Stimulated activated CD8-positive, alpha-beta memory T cell treated with anti-CD3 and anti-CD28 coated beads, Interleukin-15, amount 100 ng/mL, for 48 hours (primary cell): ENCODE results near the gene IGDCC3.

ENCODE experiments used
- DNase-seq, 2 donors: peaks; one replicate each; pipeline ENCODE4 v3.0.0-alpha.2; 2020; ENCODE audit warnings: low read depth in 2 of 2

IGDCC3 gene

DNA sequence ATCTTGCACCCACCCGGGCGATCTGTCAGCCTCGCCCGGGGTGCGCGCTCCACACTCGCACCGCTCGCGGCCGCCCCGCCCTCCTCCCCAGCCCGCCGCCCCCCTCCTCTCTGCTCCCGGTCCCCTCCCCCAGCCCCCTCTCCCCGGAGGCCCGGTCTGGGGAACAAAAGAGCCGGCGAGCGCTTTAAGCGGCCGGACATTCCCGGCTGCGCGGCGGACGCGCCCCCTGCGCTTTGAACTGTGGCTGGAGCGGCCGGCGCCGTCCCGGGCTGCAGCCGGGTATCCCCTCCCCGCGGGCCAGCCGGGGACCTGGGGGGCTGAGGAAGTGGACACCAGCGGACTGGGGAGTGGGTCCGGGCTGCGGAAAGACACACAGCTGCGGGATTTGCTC is at the start of gene IGDCC3:
Gene IGDCC3 (minus strand): TSS at position 27 of the 391 bp plus-strand sequence. CDS start 214 bp downstream, outside the sequence.
- no peak for DNase-seq

DNA sequence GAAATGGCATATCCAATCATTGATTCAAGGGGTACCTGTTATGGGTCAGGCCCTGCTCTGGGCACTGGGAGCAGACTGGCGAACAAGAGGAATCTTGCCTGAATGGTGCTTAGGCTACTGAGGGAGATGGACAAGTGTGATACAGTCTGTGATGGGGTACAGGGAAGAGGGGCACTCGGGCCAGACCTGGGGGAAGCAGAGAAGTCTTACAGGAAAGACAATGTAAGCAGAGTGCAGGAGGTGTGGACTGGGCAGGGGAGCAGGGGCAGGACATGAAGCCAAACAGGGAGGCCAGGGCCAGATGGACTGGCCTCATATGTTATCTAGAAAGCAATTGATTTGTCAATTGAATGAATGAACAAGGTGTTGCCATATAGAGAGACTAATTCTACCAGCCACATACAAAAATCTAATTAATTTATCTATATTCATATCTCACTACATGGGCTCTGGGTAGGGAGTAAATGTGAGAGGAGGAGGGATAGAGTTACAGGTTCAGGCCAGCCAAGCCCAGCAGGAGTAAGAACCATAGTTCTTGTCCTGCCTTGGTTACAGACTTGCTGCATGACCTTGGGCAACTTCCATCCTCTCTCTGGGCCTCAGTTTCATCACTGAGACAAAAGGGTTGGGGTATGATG is 48.5 kb upstream of the IGDCC3 start:
- no peak for DNase-seq

DNA sequence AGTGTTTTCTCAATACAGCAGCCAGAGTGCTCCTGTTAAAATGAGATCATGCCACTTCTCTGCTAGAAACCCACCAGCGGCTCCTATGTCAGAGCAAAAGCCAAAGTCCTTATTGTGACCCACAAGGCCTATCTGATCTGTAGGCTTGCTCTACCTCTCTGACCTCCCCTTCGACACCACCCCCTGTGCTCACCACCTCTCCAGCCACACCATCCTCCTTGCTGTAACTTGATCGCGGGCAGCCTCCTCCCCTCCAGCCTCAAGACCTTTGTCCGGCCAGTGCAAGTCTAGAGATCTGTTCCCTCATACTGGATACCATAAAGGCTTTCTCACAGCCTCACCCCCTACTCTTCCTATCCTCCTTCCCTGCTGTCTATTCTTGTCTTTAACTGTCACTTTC is 46.9 kb upstream of the IGDCC3 start:
- DNase-seq: no peak

DNA sequence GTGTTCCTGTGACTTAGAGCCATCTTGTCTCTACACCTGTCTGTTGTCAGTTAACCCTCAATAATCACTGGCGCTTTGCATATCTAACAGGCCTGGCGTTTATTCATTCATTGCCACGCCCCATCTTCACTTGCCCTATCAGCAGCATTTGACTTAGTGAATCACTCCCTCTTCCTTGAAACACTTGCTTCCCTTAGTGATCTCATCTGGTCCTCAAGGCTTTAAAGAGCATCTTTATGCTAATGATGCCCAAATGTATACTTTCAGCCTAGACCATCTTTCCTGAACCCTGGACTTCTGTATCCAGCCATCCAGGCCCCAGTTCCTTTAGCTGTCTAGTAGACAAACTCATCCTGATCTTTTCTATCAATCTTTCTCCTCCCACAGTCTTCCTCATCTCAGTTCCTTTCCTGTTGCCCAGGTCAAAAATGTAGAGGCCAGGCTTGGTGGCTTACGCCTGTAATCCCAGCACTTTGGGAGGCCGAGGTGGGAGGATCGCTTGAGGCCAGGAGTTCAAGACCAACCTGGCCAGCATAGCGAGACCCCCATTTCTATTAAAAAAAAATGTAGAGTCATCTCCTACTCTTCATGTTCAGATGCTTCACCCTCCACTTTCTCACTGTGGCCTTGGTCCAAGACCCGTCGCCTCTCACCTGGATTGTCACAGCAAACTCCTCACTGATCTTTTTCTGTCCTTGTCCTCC is 46.3 kb upstream of the IGDCC3 start:
- no peak for DNase-seq

DNA sequence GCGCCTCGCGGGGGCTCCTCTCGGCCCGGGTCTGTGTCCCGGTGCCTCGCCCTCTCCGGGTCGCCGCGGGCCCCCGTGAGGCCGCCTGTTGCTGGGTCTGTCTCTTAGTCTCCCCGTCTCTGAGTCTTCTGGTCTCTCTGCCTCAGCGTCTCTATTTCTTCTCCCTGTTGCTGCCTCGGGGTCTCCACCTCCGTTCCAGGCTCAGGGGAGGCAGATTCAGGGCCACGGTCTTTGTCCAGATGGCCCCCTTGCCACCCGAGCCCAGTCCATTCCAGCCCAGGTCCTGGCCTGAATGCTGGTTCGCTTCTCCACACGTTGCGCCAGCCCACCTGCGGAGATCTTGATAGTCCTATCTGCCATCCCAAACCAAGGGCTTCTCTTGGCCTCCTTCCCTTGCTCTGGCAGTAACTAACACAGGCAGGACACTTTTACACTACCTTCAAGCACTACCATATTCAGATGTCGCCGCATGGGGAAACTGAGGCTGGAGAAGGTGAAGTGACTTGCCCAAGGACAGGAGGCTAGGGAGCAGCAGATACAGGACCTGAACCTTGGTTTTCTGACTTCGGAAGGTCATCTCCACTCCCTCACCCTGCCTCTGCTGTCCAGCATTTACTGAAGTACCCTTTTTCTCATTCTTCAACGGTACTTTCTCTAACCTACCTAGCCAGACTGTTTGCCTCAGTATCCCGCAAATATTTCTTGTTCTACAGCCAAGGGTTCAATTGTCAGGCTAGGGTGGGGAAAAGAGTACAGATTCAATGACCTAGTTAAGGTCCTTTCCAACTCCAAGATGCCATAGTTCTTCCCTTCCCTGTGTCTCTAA is 45.6 kb upstream of the IGDCC3 start:
- no peak for DNase-seq

DNA sequence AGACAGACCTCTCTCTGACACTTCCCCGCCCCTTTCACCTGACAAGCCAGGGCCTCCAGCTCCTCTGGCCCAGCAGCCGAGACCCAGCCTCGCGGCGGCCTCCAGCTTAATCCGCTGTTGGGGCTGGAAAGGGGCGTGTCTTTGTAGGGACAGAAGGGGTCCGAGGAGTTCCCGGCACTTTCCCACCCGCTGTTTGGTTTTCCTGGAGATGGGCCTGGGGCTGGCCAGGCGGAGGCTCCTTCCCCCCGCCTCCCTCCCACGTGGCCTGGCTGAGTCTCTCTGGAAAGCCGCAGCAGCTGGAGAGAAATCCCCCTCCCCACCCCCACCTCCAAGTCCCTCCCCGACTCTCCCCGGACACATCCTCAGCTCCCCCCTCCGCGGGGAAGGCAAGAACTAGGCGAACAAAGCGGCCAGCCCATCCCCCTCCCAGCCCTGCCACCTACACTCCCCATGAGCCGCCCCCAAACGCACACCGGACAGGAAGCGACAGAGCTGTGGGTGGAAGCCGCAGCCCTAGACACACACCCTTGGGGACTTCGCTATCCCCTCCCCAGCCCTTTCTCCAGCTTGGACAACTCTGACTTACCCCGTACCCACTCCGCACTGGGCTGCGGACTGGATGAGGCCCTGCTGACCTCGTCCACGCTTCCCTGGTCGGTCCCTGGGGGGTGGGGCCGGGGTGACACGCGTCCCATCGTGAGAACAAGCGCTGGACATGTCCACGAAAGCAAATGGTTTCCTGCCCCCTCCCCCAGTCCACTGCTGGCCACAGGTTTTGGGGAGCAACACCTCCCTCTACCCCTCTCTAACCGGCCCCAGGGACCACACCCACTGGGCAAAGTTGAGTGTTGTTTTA is 43.8 kb upstream of the IGDCC3 start:
- no peak for DNase-seq

DNA sequence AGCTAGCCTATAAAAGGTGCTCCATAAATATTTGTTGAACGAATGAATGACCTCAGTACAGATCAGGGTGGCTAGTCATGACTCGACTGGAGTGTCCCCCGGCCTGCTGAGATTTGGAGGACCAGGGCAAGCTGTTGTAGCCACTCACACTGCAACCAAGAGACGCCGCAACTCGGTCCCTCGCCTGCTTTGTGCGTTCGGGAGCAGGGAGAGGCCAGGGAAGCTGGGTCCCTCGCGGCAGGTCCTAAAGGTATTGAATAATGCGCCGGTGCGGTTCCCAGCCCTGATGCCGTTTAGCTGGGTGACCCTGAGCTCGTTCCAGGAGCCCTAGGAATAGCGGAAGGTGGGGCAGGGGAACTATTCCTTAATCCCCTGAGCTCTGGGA is 43.2 kb upstream of the IGDCC3 start:
- no peak for DNase-seq

DNA sequence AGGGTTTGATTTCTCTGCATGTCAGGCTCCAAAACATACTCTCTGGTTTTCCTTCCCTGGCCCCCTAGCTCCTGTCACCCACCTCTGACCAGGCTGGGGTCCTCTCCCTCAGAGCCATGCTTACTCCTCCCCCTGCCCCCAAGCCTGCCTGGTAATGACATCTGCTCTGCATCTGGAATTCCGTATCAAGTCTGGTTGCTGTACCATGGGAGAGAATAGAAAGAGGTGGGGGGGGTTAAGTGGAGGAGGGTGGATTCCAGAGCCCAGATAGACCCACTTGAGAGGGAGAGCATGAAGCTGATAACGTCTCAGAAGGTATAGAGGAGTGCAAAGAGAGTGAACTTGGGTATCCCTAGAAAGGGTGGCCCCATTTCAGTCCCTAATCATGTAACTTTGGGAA is 40.8 kb upstream of the IGDCC3 start:
- DNase-seq: no peak

DNA sequence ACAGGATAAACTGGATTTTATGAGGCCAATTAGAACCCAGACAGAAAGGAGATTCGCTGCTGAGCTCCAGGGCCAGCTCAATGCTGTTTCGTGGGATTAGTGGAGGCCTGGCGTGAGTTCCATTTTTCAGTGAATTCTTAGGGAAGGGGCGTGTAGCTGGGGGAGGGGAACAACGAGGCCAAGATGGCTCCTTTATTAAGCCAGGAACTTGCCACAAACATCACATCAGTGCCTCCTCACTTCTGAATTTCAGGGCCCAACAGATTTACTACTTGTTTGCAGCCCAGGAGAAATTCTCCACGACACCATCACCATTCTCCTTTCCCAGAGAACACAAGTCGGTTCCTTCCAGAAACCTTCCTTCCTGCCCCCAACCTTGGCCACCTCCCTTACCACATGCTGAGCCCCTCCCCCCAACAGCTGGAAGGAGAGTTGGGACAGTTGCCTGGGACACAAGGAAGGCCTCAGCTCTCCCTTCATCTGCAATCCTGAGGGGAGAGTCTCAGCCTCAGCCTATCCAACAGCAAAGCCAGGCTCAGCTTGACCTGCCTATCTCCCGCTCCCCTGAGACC is 39.1 kb upstream of the IGDCC3 start:
- no peak for DNase-seq

DNA sequence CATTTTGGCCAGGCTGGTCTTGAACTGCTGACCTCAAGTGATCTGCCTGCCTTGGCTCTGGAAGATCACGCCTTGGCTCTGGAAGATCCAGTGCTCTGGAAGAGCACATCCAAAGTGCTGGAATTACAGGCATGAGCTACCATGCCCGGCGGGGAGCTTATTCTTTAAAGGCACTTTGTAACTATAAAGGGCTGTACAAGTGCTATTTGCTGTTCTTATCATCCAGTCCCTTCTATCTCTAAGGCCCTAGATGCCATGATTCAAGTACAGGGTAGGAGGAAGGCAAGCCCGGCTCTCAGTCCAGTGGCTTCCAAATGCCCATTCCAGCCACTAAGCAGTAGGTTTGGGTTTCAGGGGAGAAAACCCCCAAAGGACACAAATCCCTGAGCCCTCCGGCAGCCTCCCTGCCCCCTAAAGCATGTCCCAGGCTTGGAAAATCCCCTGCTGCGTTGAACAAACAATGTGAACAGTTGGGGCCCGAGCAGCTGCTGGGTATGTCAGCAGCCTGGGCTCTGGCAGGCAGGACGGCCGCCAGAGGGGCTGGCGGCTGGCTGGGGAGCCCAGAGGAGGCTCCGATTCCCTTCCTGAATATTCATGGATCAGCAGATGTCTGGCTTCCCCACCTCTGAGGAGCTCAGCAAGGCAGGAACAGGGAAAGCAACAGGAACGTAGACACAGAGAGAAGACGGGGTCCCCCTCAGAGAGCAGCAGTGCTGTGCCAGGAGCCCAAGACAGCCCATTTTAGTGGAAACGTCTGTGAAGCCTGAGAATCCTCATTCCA is 37.2 kb upstream of the IGDCC3 start:
- no peak for DNase-seq

DNA sequence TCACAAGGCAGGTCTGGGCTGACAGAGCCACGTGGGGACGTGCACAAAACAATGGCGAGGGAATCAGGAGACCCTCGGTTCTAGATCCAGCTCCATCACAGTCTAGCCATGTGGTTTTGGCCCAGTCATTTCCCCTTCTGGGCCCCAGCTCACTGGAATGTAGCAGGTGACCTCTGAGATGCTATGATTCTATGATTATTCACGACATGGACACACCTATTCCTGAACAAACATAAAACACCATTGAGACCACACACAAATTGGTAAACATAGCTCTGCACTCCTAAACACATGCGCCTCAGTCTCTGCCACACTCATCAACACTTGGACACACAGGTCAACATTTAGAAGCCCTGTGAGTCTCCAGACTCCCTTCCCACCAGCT is 36.0 kb upstream of the IGDCC3 start:
- no peak for DNase-seq

DNA sequence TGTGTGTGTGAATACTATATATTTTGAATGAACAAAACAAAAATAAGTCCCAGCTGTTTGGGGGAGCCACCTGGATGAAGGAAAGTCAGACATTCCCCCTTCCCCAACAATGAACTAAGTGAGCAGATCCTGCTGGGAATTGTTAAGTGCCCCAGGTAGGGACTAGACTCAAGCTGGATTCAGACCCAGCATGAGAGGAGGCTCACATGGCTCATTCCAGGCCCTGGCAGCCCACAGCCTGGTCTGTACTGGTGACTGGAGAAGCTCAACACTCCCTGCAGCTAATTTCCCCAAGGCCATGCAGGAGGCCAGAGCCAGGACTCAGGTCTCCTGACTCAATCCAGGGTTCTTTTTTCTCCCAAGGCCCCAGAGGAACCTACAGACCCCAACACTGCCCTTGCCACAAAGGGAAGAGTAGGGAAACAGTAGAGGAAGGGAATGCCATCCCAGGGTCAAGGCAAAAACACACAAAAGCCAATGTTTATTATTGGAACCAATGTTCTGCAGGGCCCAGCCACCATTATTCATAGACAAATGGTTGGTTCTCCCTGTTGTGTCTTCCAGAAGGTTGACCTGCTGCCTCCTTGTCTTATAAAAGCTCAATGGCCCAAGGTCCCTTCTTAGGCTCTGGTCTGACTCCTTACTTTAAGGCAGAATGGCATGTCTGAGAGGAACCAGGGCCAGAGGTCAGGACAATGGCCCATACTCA is 35.4 kb upstream of the IGDCC3 start:
- DNase-seq: no peak

DNA sequence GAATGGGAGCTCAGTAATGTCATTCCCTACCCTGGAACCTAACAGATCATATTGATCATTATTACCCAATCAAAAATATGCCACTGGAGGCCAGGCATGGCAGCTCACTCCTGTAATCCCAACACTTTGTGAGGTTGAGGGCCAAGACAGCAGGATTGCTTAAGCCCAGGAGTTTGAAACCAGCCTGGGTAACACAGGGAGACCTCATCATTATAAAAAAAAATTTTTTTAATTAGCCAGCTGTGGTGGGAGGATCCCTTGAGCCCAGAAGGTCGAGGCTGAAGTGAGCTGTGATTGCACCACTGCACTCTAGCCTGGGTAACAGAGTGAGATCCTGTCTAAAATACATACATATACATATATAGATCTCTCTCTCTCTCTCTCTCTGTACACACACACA is 34.8 kb upstream of the IGDCC3 start:
- no peak for DNase-seq

DNA sequence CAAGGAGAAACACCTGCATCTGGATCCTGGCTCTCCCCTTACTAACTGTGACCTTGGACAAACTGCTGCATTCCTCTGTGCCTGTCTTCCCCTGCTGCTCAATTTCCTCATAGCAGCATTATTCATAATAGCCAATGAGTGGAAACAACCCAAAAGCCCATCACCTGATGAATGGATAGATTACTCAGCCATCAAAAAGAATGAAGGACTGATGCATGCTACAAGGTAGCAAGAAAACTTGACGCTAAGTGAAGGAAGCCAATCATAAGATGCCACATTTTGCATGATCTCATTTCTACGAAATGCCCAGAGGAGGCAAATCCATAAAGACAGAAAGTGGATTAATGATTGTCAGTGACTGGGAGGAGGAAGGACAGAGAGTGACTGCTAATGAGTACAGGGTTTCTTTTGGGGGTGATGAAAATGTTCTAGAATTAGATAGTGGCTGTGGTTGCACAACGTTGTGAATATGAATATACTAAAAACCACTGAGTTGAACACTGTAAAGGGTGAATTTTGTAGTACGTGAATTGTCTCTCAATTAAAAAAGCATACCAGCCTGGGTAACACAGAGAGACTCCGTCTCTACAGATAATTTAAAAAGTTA is 33.8 kb upstream of the IGDCC3 start:
- DNase-seq: no peak

DNA sequence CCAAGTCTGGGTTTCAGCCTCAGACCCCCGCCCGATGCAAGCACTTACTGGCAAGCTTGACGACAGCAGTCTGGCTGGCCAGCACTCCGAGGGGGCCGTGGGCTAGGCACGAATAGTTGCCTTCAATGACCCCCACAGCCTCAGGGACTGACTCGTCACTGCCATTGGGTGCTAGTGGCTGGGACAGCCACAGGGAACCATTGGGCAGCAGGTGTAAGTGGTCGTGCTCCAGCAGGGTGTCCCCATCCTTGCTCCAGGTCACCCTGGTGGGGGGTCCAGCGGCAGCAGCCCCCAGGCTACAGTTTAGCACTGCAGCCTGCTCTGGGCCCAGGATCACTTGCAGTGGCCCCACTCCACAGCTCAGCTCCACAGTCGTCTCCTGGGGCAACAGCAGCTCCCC is 33.2 kb upstream of the IGDCC3 start:
- DNase-seq: no peak

DNA sequence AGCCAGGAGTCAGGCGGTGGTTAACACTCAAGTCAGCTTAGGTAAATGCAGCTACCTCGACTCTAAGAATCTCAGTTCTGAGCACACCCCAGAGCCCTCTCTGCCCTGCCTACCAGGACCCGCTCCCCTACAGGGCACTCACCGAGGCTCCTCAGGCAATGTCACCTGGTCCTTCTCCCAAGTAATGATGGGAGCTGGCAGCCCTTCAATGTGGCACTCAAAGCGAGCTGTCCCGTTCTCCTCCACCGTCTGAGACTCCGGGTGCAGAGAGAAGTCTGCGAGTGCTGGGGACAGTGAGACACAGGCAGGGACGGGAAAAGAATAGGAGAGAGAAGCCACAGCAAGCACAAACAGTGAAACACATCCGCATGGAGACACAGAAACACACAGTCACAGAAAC is 32.2 kb upstream of the IGDCC3 start:
- no peak for DNase-seq

DNA sequence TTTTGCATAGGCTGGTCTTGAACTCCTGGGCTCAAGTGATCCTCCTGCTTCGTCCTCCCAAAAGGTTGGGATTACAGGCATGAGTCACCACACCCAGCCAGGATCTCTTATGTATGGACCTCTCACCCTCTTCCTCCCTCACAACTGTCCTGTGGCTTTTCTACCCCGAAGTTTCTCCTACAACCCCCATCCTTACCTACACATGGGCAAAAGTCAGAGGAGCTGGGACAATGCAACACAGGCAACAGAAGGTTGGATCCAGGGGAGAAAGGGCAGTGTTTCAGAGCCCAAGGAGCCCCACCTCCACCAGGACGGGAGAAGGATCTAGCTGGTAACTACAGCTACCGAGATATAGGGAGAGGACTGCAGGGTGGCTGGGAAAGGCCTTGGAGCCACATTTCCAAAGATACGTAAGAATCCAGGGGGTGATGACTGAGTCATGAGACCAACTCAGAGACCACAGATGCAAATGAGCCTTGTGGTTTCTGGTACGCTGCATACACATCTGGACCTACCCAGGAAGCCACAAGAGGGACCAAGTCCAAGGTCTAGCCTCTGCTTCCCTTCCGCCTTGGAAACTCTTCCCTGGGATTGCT is 31.3 kb upstream of the IGDCC3 start:
- no peak for DNase-seq

DNA sequence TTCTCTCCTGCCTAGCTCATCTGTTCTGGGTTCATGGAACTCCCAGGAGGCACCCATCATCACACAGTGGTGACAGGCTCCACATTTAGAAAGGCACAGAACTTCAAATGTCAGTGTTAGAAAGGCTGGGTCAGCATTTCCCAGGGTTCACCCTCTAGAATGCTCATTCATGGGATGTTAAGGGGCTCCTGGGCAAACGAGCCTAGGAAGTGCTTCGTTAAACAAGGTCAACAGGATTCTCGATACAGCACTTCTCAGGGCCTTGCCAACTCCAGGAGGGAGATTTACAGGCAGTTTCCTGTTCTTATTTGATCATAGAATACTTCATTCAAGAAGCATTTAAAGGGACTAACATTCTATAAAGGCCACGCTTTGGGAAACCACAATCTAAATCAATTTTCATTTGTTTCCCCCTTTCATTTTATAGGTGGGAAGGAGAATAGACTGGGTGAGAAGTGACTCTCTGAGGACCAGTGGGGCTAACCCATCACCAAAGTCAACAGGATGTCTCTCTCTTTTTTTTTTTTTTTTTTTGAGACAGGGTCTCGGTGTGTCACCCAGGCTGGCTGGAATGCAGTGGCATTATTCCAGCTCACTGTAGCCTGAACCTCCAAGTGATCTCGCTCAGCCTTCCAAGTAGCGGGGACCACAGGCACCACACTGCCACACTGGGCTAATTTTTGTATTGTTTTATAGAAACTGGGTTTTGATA is 30.7 kb upstream of the IGDCC3 start:
- DNase-seq: no peak
